ENCODE data around the gene C2CD5. TPM values are rescaled to one million over a fixed set of nuclear protein-coding genes. Genes with fewer than 3 reads are reported as not detected.

C2CD5 gene
- total RNA-seq, 1 experiment from 2014 or later, result 35.4 TPM

DNA sequence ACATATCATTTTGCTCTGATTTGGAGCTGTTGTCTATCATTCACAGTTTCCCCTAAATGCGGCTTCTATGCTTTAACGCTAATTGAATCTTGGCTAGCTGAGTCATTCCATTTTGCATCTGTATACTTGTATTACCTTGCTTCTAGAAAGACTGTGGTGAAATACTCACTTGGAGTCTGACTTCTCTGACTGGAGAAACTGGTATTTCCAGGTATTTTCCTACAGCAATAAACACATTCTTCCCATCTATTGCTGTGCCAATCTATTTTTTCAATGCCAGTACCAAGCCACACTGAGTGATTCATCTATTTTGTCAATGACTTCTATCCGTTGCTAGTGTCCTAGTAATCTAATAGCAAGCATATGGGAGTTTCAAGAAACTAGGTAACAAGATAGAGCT, 133.9 kb downstream of the C2CD5 start:
- H4K91ac ChIP-seq (ENCODE audit: insufficient read length, low read depth, low read length), result no peak overlapping the region
- no peak overlapping the region for H2BK15ac ChIP-seq (ENCODE audit: low read depth, low read length)
- no peaks in the 10 kb centered on the region for H3K4me1 ChIP-seq (ENCODE audit: insufficient read depth, low read length)
- no peak overlapping the region for H2AK5ac ChIP-seq (ENCODE audit: insufficient read length, low read length)
- no peak overlapping the region for H3K56ac ChIP-seq (ENCODE audit: insufficient read length, low read depth, low read length)
- H2AFZ ChIP-seq (ENCODE audit: low read length), result no peak overlapping the region
- no peaks in the 10 kb centered on the region for H3K9me3 ChIP-seq (ENCODE audit: control insufficient read depth, low read depth, low read length)
- no peaks in the 10 kb centered on the region for H3K36me3 Mint-ChIP-seq (ENCODE audit: insufficient read depth in 1 of 3, low read depth in 3 of 3)
- H3K9ac ChIP-seq (ENCODE audit: extremely low read depth, insufficient read length, low read length), result no peak overlapping the region
- H3K14ac ChIP-seq (ENCODE audit: insufficient read depth, low read length), result no peak overlapping the region
- no peak overlapping the region for H2BK12ac ChIP-seq (ENCODE audit: insufficient read length, low read depth, low read length)
- H3K23me2 ChIP-seq (ENCODE audit: insufficient read length, low read depth, low read length, poor library complexity, severe bottlenecking), result no peaks in the 10 kb centered on the region
- H4K20me1 ChIP-seq (ENCODE audit: control insufficient read depth, insufficient read depth, insufficient read length), result no peaks in the 10 kb centered on the region
- H4K8ac ChIP-seq (replicated peaks; ENCODE audit: insufficient read length, low read depth, low read length), result no peak overlapping the region
- H3K4me1 Mint-ChIP-seq, result peaks cover 2 to 4% of the 10 kb centered on the region in 2 experiments; a peak in 2 of 4 replicates
- H2BK5ac ChIP-seq (ENCODE audit: insufficient read length, low read length), result no peak overlapping the region
- no peak overlapping the region for H3K4me2 ChIP-seq (ENCODE audit: insufficient read depth, insufficient read length, low read length)
- WGBS (ENCODE audit: extremely low coverage, insufficient read length, low lambda C conversion rate), result no CpG with 5 or more reads among the region's 3 CpGs
- H3K23ac ChIP-seq (ENCODE audit: insufficient read length, low read depth, low read length), result no peak overlapping the region
- no peaks in the 10 kb centered on the region; a peak in 1 of 5 replicates for H3K9me3 Mint-ChIP-seq
- no peaks in the 10 kb centered on the region for H3K79me2 ChIP-seq (ENCODE audit: insufficient read depth, low read length)
- no peak overlapping the region for H3K4me3 Mint-ChIP-seq
- H3K27me3 ChIP-seq (ENCODE audit: insufficient read depth, low read length), result no peaks in the 10 kb centered on the region
- DNase-seq, result no peak
- H2BK20ac ChIP-seq (ENCODE audit: low read depth, low read length, poor library complexity, severe bottlenecking), result no peak overlapping the region
- no peak overlapping the region for H3T11ph ChIP-seq (ENCODE audit: low read length)
- H4K5ac ChIP-seq (ENCODE audit: insufficient read length, low read depth, low read length), result no peak overlapping the region
- H3K27ac ChIP-seq (ENCODE audit: insufficient read length, low read depth, low read length), result no peak overlapping the region
- no peak overlapping the region for H3K27ac Mint-ChIP-seq
- TF ChIP-seq, protein P1, sequence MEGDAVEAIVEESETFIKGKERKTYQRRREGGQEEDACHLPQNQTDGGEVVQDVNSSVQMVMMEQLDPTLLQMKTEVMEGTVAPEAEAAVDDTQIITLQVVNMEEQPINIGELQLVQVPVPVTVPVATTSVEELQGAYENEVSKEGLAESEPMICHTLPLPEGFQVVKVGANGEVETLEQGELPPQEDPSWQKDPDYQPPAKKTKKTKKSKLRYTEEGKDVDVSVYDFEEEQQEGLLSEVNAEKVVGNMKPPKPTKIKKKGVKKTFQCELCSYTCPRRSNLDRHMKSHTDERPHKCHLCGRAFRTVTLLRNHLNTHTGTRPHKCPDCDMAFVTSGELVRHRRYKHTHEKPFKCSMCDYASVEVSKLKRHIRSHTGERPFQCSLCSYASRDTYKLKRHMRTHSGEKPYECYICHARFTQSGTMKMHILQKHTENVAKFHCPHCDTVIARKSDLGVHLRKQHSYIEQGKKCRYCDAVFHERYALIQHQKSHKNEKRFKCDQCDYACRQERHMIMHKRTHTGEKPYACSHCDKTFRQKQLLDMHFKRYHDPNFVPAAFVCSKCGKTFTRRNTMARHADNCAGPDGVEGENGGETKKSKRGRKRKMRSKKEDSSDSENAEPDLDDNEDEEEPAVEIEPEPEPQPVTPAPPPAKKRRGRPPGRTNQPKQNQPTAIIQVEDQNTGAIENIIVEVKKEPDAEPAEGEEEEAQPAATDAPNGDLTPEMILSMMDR (conservative IDR thresholded peaks at IDR 0.05), result no peak
- no peaks in the 10 kb centered on the region for H3K79me1 ChIP-seq (ENCODE audit: insufficient read depth, low read depth, low read length, poor library complexity, severe bottlenecking)
- no peak overlapping the region for H2BK120ac ChIP-seq (ENCODE audit: low read depth, low read length, poor library complexity, severe bottlenecking)
- no peaks in the 10 kb centered on the region for H3K27me3 Mint-ChIP-seq (ENCODE audit: low read depth)
- no peak overlapping the region for H3K4ac ChIP-seq (ENCODE audit: low read depth, low read length)
- no peak overlapping the region for H3K18ac ChIP-seq (ENCODE audit: insufficient read length, low read depth, low read length)
